ENCODE results near the gene CORIN.
"Not testable (repeated sequence)": the region's sequence is repeated elsewhere in the genome, so short reads cannot be mapped to it uniquely, and the experiment has no call there.

The CORIN gene

GRCh38 chr4:47771020-47771419 is 66.8 kb downstream of the CORIN start:
- Histone ChIP-seq H3K36me3 (ENCODE audit: insufficient read depth, low read length) (no peaks in the 10 kb centered on the region), H3K9me2 (replicated peaks; ENCODE audit: low read depth, low read length) (no peaks in the 10 kb centered on the region), H4K20me1 (ENCODE audit: insufficient read depth, low read length, poor library complexity, severe bottlenecking) (no peaks in the 10 kb centered on the region), H3K4me2 (ENCODE audit: low read depth, low read length, poor library complexity, severe bottlenecking) (no peak overlapping the region), H3K9ac (ENCODE audit: low read depth, low read length, poor library complexity, severe bottlenecking) (no peak overlapping the region), H2AFZ (ENCODE audit: low read length) (no peak overlapping the region), H3K27me3 (ENCODE audit: insufficient read depth, low read length, poor library complexity, severe bottlenecking) (no peaks in the 10 kb centered on the region), H3F3A (ENCODE audit: low read depth) (no peaks in the 10 kb centered on the region), H3K4me1 (ENCODE audit: insufficient read depth, low read length, poor library complexity, severe bottlenecking) (no peaks in the 10 kb centered on the region), H3K4me3 (ENCODE audit: low read length, poor library complexity, severe bottlenecking) (no peak overlapping the region), H3K79me2 (ENCODE audit: insufficient read depth, low read length) (no peaks in the 10 kb centered on the region), H3K9me3 (ENCODE audit: insufficient read depth, low read depth, low read length) (no peaks in the 10 kb centered on the region)
- no peak for TF ChIP-seq CTCF (conservative IDR thresholded peaks at IDR 0.05; ENCODE audit: low read length)
- no peak for TF ChIP-seq EZH2phosphoT487 (IDR thresholded peaks at IDR 0.05; ENCODE audit: borderline replicate concordance)

- not testable (repeated sequence) for H3K27me3 ChIP-seq (ENCODE audit: insufficient read depth, low read length, poor library complexity, severe bottlenecking); H3K4me2 ChIP-seq (ENCODE audit: low read depth, low read length, poor library complexity, severe bottlenecking); H3K36me3 ChIP-seq (ENCODE audit: insufficient read depth, low read length); H3K9ac ChIP-seq (ENCODE audit: low read depth, low read length, poor library complexity, severe bottlenecking); H3F3A ChIP-seq (ENCODE audit: low read depth); H3K9me2 ChIP-seq (replicated peaks; ENCODE audit: low read depth, low read length); H3K4me3 ChIP-seq (ENCODE audit: low read length, poor library complexity, severe bottlenecking); H2AFZ ChIP-seq (ENCODE audit: low read length); H3K9me3 ChIP-seq (ENCODE audit: insufficient read depth, low read depth, low read length); H4K20me1 ChIP-seq (ENCODE audit: insufficient read depth, low read length, poor library complexity, severe bottlenecking); H3K4me1 ChIP-seq (ENCODE audit: insufficient read depth, low read length, poor library complexity, severe bottlenecking); H3K79me2 ChIP-seq (ENCODE audit: insufficient read depth, low read length)
Observed at GRCh38 chr4:47767956-47768355, 69.9 kb downstream of the CORIN start.

- TF ChIP-seq EZH2phosphoT487 (IDR thresholded peaks at IDR 0.05; ENCODE audit: borderline replicate concordance), result no peak
- no peak for TF ChIP-seq CTCF (conservative IDR thresholded peaks at IDR 0.05; ENCODE audit: low read length)
- Histone ChIP-seq H3K4me1 (ENCODE audit: insufficient read depth, low read length, poor library complexity, severe bottlenecking) (no peaks in the 10 kb centered on the region), H3F3A (ENCODE audit: low read depth) (no peaks in the 10 kb centered on the region), H2AFZ (ENCODE audit: low read length) (no peak overlapping the region), H3K36me3 (ENCODE audit: insufficient read depth, low read length) (no peaks in the 10 kb centered on the region), H4K20me1 (ENCODE audit: insufficient read depth, low read length, poor library complexity, severe bottlenecking) (no peaks in the 10 kb centered on the region), H3K79me2 (ENCODE audit: insufficient read depth, low read length) (no peaks in the 10 kb centered on the region), H3K9me2 (replicated peaks; ENCODE audit: low read depth, low read length) (no peaks in the 10 kb centered on the region), H3K4me2 (ENCODE audit: low read depth, low read length, poor library complexity, severe bottlenecking) (no peak overlapping the region), H3K9ac (ENCODE audit: low read depth, low read length, poor library complexity, severe bottlenecking) (no peak overlapping the region), H3K4me3 (ENCODE audit: low read length, poor library complexity, severe bottlenecking) (no peak overlapping the region), H3K27me3 (ENCODE audit: insufficient read depth, low read length, poor library complexity, severe bottlenecking) (no peaks in the 10 kb centered on the region), H3K9me3 (ENCODE audit: insufficient read depth, low read depth, low read length) (no peaks in the 10 kb centered on the region)
Observed at GRCh38 chr4:47763279-47763678, 74.6 kb downstream of the CORIN start.

- H3K79me2 ChIP-seq (ENCODE audit: insufficient read depth, low read length), result no peaks in the 10 kb centered on the region
- H4K20me1 ChIP-seq (ENCODE audit: insufficient read depth, low read length, poor library complexity, severe bottlenecking), result no peaks in the 10 kb centered on the region
- H3K4me2 ChIP-seq (ENCODE audit: low read depth, low read length, poor library complexity, severe bottlenecking), result no peak overlapping the region
- H3K27me3 ChIP-seq (ENCODE audit: insufficient read depth, low read length, poor library complexity, severe bottlenecking), result no peaks in the 10 kb centered on the region
- no peak overlapping the region for H2AFZ ChIP-seq (ENCODE audit: low read length)
- H3K9me2 ChIP-seq (replicated peaks; ENCODE audit: low read depth, low read length), result no peaks in the 10 kb centered on the region
- no peaks in the 10 kb centered on the region for H3K36me3 ChIP-seq (ENCODE audit: insufficient read depth, low read length)
- H3K4me3 ChIP-seq (ENCODE audit: low read length, poor library complexity, severe bottlenecking), result no peak overlapping the region
- no peaks in the 10 kb centered on the region for H3K4me1 ChIP-seq (ENCODE audit: insufficient read depth, low read length, poor library complexity, severe bottlenecking)
- no peaks in the 10 kb centered on the region for H3F3A ChIP-seq (ENCODE audit: low read depth)
- H3K9me3 ChIP-seq (ENCODE audit: insufficient read depth, low read depth, low read length), result no peaks in the 10 kb centered on the region
- H3K9ac ChIP-seq (ENCODE audit: low read depth, low read length, poor library complexity, severe bottlenecking), result no peak overlapping the region
- TF ChIP-seq CTCF (conservative IDR thresholded peaks at IDR 0.05; ENCODE audit: low read length), result no peak
- TF ChIP-seq EZH2phosphoT487 (IDR thresholded peaks at IDR 0.05; ENCODE audit: borderline replicate concordance), result no peak
Observed at GRCh38 chr4:47762376-47763266, 75.2 kb downstream of the CORIN start.

GRCh38 chr4:47753316-47753715 is 84.6 kb downstream of the CORIN start:
- H3K9ac ChIP-seq (ENCODE audit: low read depth, low read length, poor library complexity, severe bottlenecking); H3K36me3 ChIP-seq (ENCODE audit: insufficient read depth, low read length); H3K4me1 ChIP-seq (ENCODE audit: insufficient read depth, low read length, poor library complexity, severe bottlenecking); H3K4me3 ChIP-seq (ENCODE audit: low read length, poor library complexity, severe bottlenecking); H3K79me2 ChIP-seq (ENCODE audit: insufficient read depth, low read length); H3K9me3 ChIP-seq (ENCODE audit: insufficient read depth, low read depth, low read length); H2AFZ ChIP-seq (ENCODE audit: low read length); H3F3A ChIP-seq (ENCODE audit: low read depth); H3K9me2 ChIP-seq (replicated peaks; ENCODE audit: low read depth, low read length); H3K27me3 ChIP-seq (ENCODE audit: insufficient read depth, low read length, poor library complexity, severe bottlenecking); H4K20me1 ChIP-seq (ENCODE audit: insufficient read depth, low read length, poor library complexity, severe bottlenecking); H3K4me2 ChIP-seq (ENCODE audit: low read depth, low read length, poor library complexity, severe bottlenecking): not testable (repeated sequence)

Data from Loucy (cell line).